ENCODE results near the gene GPR152. TPM values are rescaled to one million over a fixed set of nuclear protein-coding genes. Genes with fewer than 3 reads are reported as not detected.

Gene GPR152
- total and polyA plus RNA-seq, 2 of the 8 experiments (the other 6 are each of a cell fraction or from before 2014, with no cell fraction given), result not detected

DNA sequence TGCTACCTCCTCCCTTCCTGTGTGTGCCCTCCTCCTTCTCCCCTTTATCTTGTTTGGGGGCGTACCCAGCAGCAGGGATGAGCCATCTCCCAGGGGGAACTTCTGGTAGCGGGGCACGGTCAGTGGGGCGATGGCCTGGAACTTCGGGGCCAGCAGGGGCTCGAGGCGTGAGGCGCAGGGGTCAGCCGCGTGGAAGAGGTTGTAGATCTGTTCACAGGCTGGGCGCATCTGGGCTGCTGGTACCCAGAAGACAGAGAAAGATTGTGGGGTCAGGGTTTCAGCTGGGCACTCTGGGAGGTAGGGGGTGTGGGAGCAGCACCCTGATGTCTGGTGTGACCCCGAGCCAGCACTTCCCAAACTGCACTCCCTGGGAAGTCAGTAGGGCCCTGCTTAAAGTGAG lies 43.6 kb upstream of the GPR152 start:
- POLR2A ChIA-PET (ENCODE audit: partially characterized antibody), result no interaction called here
- no peak overlapping the region for H4K91ac ChIP-seq (replicated peaks; ENCODE audit: insufficient read length, low read length)
- H3K79me2 ChIP-seq (ENCODE audit: control insufficient read depth in 1 of 2, insufficient read depth in 2 of 2, low read length in 2 of 2), result no peaks in the 10 kb centered on the region
- no peak for FAIRE-seq
- H3K4me1 ChIP-seq (replicated peaks in 1 of 4; ENCODE audit: control insufficient read depth in 3 of 4, insufficient read depth in 4 of 4, low read length in 3 of 4), result peaks cover 0 to 10% (median 0%) of the 10 kb centered on the region in 4 experiments; a peak in 2 of 7 replicates
- H2BK12ac ChIP-seq (ENCODE audit: low read depth, low read length), result no peak overlapping the region
- no peak overlapping the region for H3K9ac ChIP-seq (replicated peaks in 1 of 4; ENCODE audit: extremely low read depth in 1 of 4, low read depth in 3 of 4, low read length in 3 of 4)
- no peak overlapping the region for H3K18ac ChIP-seq (ENCODE audit: extremely low read depth, low read length)
- H3K23me2 ChIP-seq (ENCODE audit: low read depth, low read length), result peaks cover 2% of the 10 kb centered on the region; the same call in 1 of the 2 replicates
- H3K9me3 ChIP-seq (ENCODE audit: insufficient read depth in 2 of 2, low read depth in 1 of 2, low read length in 1 of 2), result no peaks in the 10 kb centered on the region
- no peaks in the 10 kb centered on the region; a peak in 1 of 7 replicates for H3K27me3 ChIP-seq (replicated peaks in 1 of 4; ENCODE audit: control insufficient read depth in 3 of 4, extremely low read depth in 1 of 4, insufficient read depth in 3 of 4, low read length in 3 of 4)
- no peak overlapping the region for H3K23ac ChIP-seq (ENCODE audit: insufficient read length)
- 92% methylated on average over 9 of the region's 12 CpGs; no CpG with 5 or more reads in 1 of the 2 experiments for WGBS, 2 experiments (ENCODE audit: extremely low coverage in 1 of 2, insufficient coverage in 1 of 2, insufficient read length in 1 of 2, insufficient replicate concordance in 2 of 2, low coverage in 1 of 2, low lambda C conversion rate in 2 of 2, missing lambda C conversion rate in 1 of 2)
- H2AFZ ChIP-seq (ENCODE audit: low read length), result no peak overlapping the region
- no peak overlapping the region for H2BK15ac ChIP-seq (ENCODE audit: low read length)
- peaks cover 0 to 12% of the 10 kb centered on the region in 2 experiments for H4K20me1 ChIP-seq (replicated peaks in 1 of 2; ENCODE audit: control insufficient read depth in 1 of 2, insufficient read depth in 2 of 2, low read length in 2 of 2)
- no peak overlapping the region for H2BK120ac ChIP-seq (replicated peaks; ENCODE audit: low read depth, low read length)
- H3K27ac ChIP-seq (ENCODE audit: low read depth, low read length), result no peak overlapping the region
- no peaks in the 10 kb centered on the region for H3K79me1 ChIP-seq (ENCODE audit: low read depth, low read length)
- no peak overlapping the region for H3K4ac ChIP-seq (replicated peaks; ENCODE audit: insufficient read length, low read depth, low read length)
- H4K8ac ChIP-seq (ENCODE audit: extremely low read depth, insufficient read depth, low read length), result no peak overlapping the region
- H2AK5ac ChIP-seq (ENCODE audit: low read depth, low read length), result no peak overlapping the region
- H4K5ac ChIP-seq (ENCODE audit: insufficient read length, low read depth, low read length), result no peak overlapping the region
- H2BK5ac ChIP-seq (ENCODE audit: low read depth, low read length), result no peak overlapping the region
- H3K36me3 ChIP-seq (ENCODE audit: control insufficient read depth in 2 of 4, insufficient read depth in 4 of 4, low read length in 3 of 4), result peaks cover 2 to 29% (median 11%) of the 10 kb centered on the region in 4 experiments; a peak in 6 of 8 replicates
- CTCF ChIA-PET (ENCODE audit: partially characterized antibody), result interaction anchor here (1.1 kb wide), 1 partner anchor 8 kb away, joined by 3 read pairs; no protein-coding TSS in a partner anchor
- no peak for TF ChIP-seq TAF7 (optimal IDR thresholded peaks at IDR 0.05; ENCODE audit: borderline replicate concordance, low read depth, low read length)
- TF ChIP-seq TEAD4 (IDR thresholded peaks at IDR 0.05; ENCODE audit: low read depth, low read length), result no peak
- no peak for TF ChIP-seq CBX5 (IDR thresholded peaks at IDR 0.05; ENCODE audit: low read depth, low read length)
- H3K4me3 ChIP-seq (ENCODE audit: extremely low read depth in 1 of 4, insufficient read depth in 2 of 4, low read depth in 3 of 4, low read length in 4 of 4), result no peak overlapping the region
- H3K14ac ChIP-seq (ENCODE audit: insufficient read length), result no peak overlapping the region
- H3K56ac ChIP-seq (replicated peaks; ENCODE audit: insufficient read length, low read depth, low read length), result no peak overlapping the region
- no peak for DNase-seq (ENCODE audit: low read depth in 1 of 2, low spot score in 2 of 2)
- no peak overlapping the region for H3K4me2 ChIP-seq (ENCODE audit: insufficient read depth in 1 of 2, low read depth in 2 of 2, low read length in 2 of 2)
- no peak overlapping the region for H2BK20ac ChIP-seq (ENCODE audit: low read length)

Measured in H1 (cell line).